ENCODE results near the gene DHODH.

DNA sequence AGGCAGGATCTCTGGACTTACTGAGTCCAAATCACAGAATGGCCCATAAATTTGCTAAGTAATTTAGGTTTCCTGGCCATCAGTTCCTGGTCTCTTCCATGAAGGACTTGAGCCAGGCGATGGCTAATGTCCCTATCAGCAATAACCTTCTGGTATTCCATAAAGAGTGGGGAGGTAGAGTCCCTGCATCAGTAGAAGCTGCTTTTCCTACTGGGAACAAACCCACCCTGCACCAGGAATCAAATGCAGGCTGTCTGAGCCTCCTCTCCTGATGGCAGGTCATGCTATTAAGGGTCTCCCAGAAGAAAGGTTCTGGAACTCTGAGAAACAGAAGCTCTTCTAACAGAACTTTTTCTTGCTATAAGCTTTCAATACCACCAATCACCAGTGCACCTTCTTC, 53.0 kb downstream of the DHODH start:
- TF ChIP-seq, protein P1, sequence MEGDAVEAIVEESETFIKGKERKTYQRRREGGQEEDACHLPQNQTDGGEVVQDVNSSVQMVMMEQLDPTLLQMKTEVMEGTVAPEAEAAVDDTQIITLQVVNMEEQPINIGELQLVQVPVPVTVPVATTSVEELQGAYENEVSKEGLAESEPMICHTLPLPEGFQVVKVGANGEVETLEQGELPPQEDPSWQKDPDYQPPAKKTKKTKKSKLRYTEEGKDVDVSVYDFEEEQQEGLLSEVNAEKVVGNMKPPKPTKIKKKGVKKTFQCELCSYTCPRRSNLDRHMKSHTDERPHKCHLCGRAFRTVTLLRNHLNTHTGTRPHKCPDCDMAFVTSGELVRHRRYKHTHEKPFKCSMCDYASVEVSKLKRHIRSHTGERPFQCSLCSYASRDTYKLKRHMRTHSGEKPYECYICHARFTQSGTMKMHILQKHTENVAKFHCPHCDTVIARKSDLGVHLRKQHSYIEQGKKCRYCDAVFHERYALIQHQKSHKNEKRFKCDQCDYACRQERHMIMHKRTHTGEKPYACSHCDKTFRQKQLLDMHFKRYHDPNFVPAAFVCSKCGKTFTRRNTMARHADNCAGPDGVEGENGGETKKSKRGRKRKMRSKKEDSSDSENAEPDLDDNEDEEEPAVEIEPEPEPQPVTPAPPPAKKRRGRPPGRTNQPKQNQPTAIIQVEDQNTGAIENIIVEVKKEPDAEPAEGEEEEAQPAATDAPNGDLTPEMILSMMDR (conservative IDR thresholded peaks at IDR 0.05 in 1 of 2, IDR thresholded peaks at IDR 0.05 in 1 of 2; ENCODE audit: extremely low read depth in 1 of 2, insufficient read depth in 1 of 2, low read depth in 1 of 2, low read length in 2 of 2), result no peak
- TF ChIP-seq EZH2 (IDR thresholded peaks at IDR 0.05; ENCODE audit: borderline replicate concordance, low read length), result no peak
